Lower leg skin (tissue), 4 donors: Measurements from ENCODE around the gene MRPL41. TPM values are rescaled to one million over a fixed set of nuclear protein-coding genes. Genes with fewer than 3 reads are reported as not detected.
"Not testable (repeated sequence)": the region's sequence is repeated elsewhere in the genome, so short reads cannot be mapped to it uniquely, and the experiment has no call there.

ENCODE experiments used
- DNase-seq, 2 donors: peaks; one replicate each; pipeline ENCODE4 v3.0.0-alpha.2; 2019; ENCODE audit warnings: low spot score in 2 of 2
- H3K4me3 ChIP-seq: fragments of 200-600 bp; sonication (generic); 2 replicates; pipeline ENCODE4 v1.5.1; 2017; ENCODE audit warnings: mild to moderate bottlenecking, low read depth; ENCODE audit not compliant: poor library complexity, severe bottlenecking
- CTCF ChIP-seq, 3 donors: fragments of 450-650 bp; IDR thresholded peaks; one replicate each; pipeline ENCODE4 v1.5.1; 2016; ENCODE audit warnings: antibody characterized with exemption in 3 of 3, mild to moderate bottlenecking in 3 of 3, moderate library complexity in 2 of 3
- POLR2A ChIP-seq, 2 donors: fragments of 450-650 bp; IDR thresholded peaks; one replicate each; pipeline ENCODE4 v1.6.1; 2016 to 2017; ENCODE audit warnings: antibody characterized with exemption in 2 of 2, mild to moderate bottlenecking in 1 of 2, moderate library complexity in 1 of 2
- whole genome bisulfite sequencing, 2 donors: methylation state at CpG; one replicate each; pipeline ENCODE4 v1.1.5; 2018; 5-methylcytosine and 5-hydroxymethylcytosine counted together
- intact Hi-C: fragments of 100-400 bp; cut with DNase I; formaldehyde crosslinking; loops from one replicate; pipeline ENCODE4 v1.15.0; 2023; ENCODE audit warnings: low total_unique reads
- total RNA-seq, 4 donors: library from RNA; depleted of rRNA; stranded (reverse); fragments of >200 nt; gene quantifications; one replicate each; pipeline ENCODE4 v1.1.0, GENCODE V29; 2016

MRPL41 gene
- total RNA-seq, 4 donors from 2014 or later, result 54.6 to 61.8 (median 58.5) TPM

GRCh38 chr9:137515338-137515724, 36.3 kb upstream of the MRPL41 start:
- TF ChIP-seq POLR2A (IDR thresholded peaks at IDR 0.05) (no peak), CTCF (IDR thresholded peaks at IDR 0.05) (no peak)
- intact Hi-C loops, result no loop called here
- DNase-seq, result no peak
- no peak overlapping the region for H3K4me3 ChIP-seq
- 91 to 92% methylated on average over 20 of the region's 23 CpGs for WGBS, 2 donors

- intact Hi-C loops, result no loop called here
- WGBS, 2 donors, result 84 to 88% methylated on average over 9 to 10 of the region's 10 CpGs
- no peak for TF ChIP-seq CTCF (IDR thresholded peaks at IDR 0.05)
- no peak for TF ChIP-seq POLR2A (IDR thresholded peaks at IDR 0.05)
Measured at GRCh38 chr9:137516144-137516917, 35.3 kb upstream of the MRPL41 start.

GRCh38 chr9:137518661-137519459, 32.8 kb upstream of the MRPL41 start:
- DNase-seq, H3K4me3 ChIP-seq, intact Hi-C loops: not testable (repeated sequence)
- WGBS, 2 donors, result 93 to 94% methylated on average over 13 of the region's 13 CpGs

More at GRCh38 chr9:137516144-137516917, 35.3 kb upstream of the MRPL41 start:
- H3K4me3 ChIP-seq, result no peak overlapping the region
- no peak for DNase-seq

- intact Hi-C loops, result no loop called here
- DNase-seq, result no peak
- no peak for TF ChIP-seq POLR2A (IDR thresholded peaks at IDR 0.05)
- WGBS, 2 donors, result 86 to 93% methylated on average over 10 of the region's 10 CpGs
- no peak overlapping the region for H3K4me3 ChIP-seq
Measured at GRCh38 chr9:137519553-137519952, 32.1 kb upstream of the MRPL41 start.

GRCh38 chr9:137520614-137521404, 30.9 kb upstream of the MRPL41 start:
- no peak overlapping the region for H3K4me3 ChIP-seq
- 89 to 93% methylated on average over 28 to 30 of the region's 30 CpGs for WGBS, 2 donors
- no peak for TF ChIP-seq POLR2A (IDR thresholded peaks at IDR 0.05)
- no peak for TF ChIP-seq CTCF (IDR thresholded peaks at IDR 0.05)
- intact Hi-C loops, result no loop called here
- no peak for DNase-seq

- WGBS, 2 donors, result 92 to 94% methylated on average over 17 to 18 of the region's 18 CpGs
- no peak overlapping the region for H3K4me3 ChIP-seq
- TF ChIP-seq CTCF (IDR thresholded peaks at IDR 0.05), result no peak
- no peak for TF ChIP-seq POLR2A (IDR thresholded peaks at IDR 0.05)
- no peak for DNase-seq
- intact Hi-C loops, result no loop called here
Measured at GRCh38 chr9:137521405-137521985, 30.2 kb upstream of the MRPL41 start.
